ENCODE measurements around the gene RTN1.

DNA sequence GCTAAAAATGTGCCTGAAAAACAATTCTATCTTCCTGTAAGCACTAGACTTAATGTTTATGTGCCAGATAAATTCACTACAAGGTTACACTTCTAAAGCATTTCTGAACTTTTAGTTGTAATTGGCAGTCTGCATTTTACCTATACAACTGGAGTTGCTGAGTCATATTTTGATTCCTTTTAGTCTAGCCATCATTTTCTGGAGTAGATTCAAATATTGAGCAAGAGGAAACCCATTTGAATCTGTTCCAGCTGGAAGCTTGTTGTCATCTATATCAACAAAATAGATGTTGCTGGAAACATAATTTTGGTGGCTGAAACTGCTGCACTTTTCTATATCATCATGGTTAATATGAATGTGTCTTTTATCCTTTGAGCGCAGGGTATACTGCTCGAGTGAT is 171.8 kb downstream of the RTN1 start:
- TF ChIP-seq POLR2A (IDR thresholded peaks at IDR 0.05) (no peak), CTCF (IDR thresholded peaks at IDR 0.05) (no peak)
